Measurements from ENCODE around the gene KRT9.

- no peak for TF ChIP-seq POLR2AphosphoS5 (IDR thresholded peaks at IDR 0.05)
- TF ChIP-seq CTCF (IDR thresholded peaks at IDR 0.05), result no peak
- TF ChIP-seq POLR2A (IDR thresholded peaks at IDR 0.05), result no peak
Measured at GRCh38 chr17:41539979-41540701, 31.7 kb downstream of the KRT9 start.

Measured in transverse colon (tissue), 4 donors.